ENCODE results near the gene EPB41L3. TPM values are rescaled to one million over a fixed set of nuclear protein-coding genes. Genes with fewer than 3 reads are reported as not detected.

EPB41L3 gene
- total RNA-seq, 1 donor from 2014 or later: 90.9 TPM

- Histone ChIP-seq H3K27me3 (no peaks in the 10 kb centered on the region), H3K36me3 (no peaks in the 10 kb centered on the region), H3K9me3 (no peaks in the 10 kb centered on the region), H3K27ac (no peak overlapping the region), H3K4me1 (no peaks in the 10 kb centered on the region), H3K4me3 (no peak overlapping the region)
- no peak for TF ChIP-seq CTCF (IDR thresholded peaks at IDR 0.05)
- intact Hi-C loops (cut with DNase I): no loop called here
- DNase-seq (ENCODE audit: low spot score in 2 of 2): no peak
Measured at GRCh38 chr18:5419601-5420000, 124.2 kb downstream of the EPB41L3 start.

- intact Hi-C loops (cut with DNase I): no loop called here
- no peak overlapping the region for H3K27ac ChIP-seq
- no peak overlapping the region for H3K4me3 ChIP-seq
- no peaks in the 10 kb centered on the region for H3K36me3 ChIP-seq
- no peaks in the 10 kb centered on the region for H3K27me3 ChIP-seq
- TF ChIP-seq CTCF (IDR thresholded peaks at IDR 0.05): no peak
- no peak for DNase-seq (ENCODE audit: low spot score in 2 of 2)
- no peaks in the 10 kb centered on the region for H3K4me1 ChIP-seq
- no peaks in the 10 kb centered on the region for H3K9me3 ChIP-seq
Measured at GRCh38 chr18:5419030-5419429, 124.8 kb downstream of the EPB41L3 start.

GRCh38 chr18:5417342-5417741, 126.5 kb downstream of the EPB41L3 start:
- no peak for TF ChIP-seq CTCF (IDR thresholded peaks at IDR 0.05)
- H3K4me3 ChIP-seq: no peak overlapping the region
- intact Hi-C loops (cut with DNase I): no loop called here
- H3K9me3 ChIP-seq: no peaks in the 10 kb centered on the region
- H3K27ac ChIP-seq: no peak overlapping the region
- no peaks in the 10 kb centered on the region for H3K36me3 ChIP-seq
- DNase-seq (ENCODE audit: low spot score in 2 of 2): peak; percentile 23 to 67
- H3K4me1 ChIP-seq: no peaks in the 10 kb centered on the region
- H3K27me3 ChIP-seq: no peaks in the 10 kb centered on the region

GRCh38 chr18:5416112-5416511, 127.7 kb downstream of the EPB41L3 start:
- Histone ChIP-seq H3K4me3 (no peak overlapping the region), H3K4me1 (no peaks in the 10 kb centered on the region), H3K27me3 (no peaks in the 10 kb centered on the region), H3K9me3 (no peaks in the 10 kb centered on the region), H3K27ac (no peak overlapping the region), H3K36me3 (no peaks in the 10 kb centered on the region)
- intact Hi-C loops (cut with DNase I): no loop called here
- no peak for DNase-seq (ENCODE audit: low spot score in 2 of 2)
- no peak for TF ChIP-seq CTCF (IDR thresholded peaks at IDR 0.05)

GRCh38 chr18:5415665-5416064, 128.1 kb downstream of the EPB41L3 start:
- DNase-seq (ENCODE audit: low spot score in 2 of 2): no peak
- Histone ChIP-seq H3K4me1 (no peaks in the 10 kb centered on the region), H3K9me3 (no peaks in the 10 kb centered on the region), H3K27ac (no peak overlapping the region), H3K36me3 (no peaks in the 10 kb centered on the region), H3K4me3 (no peak overlapping the region), H3K27me3 (no peaks in the 10 kb centered on the region)
- intact Hi-C loops (cut with DNase I): no loop called here
- no peak for TF ChIP-seq CTCF (IDR thresholded peaks at IDR 0.05)

- Histone ChIP-seq H3K4me3 (no peak overlapping the region), H3K4me1 (no peaks in the 10 kb centered on the region), H3K27me3 (no peaks in the 10 kb centered on the region), H3K27ac (no peak overlapping the region), H3K36me3 (no peaks in the 10 kb centered on the region), H3K9me3 (no peaks in the 10 kb centered on the region)
- no peak for TF ChIP-seq CTCF (IDR thresholded peaks at IDR 0.05)
- DNase-seq (ENCODE audit: low spot score in 2 of 2): no peak
- intact Hi-C loops (cut with DNase I): no loop called here
Measured at GRCh38 chr18:5415031-5415430, 128.8 kb downstream of the EPB41L3 start.
